ENCODE data around the gene MARCHF6.

The MARCHF6 gene

DNA sequence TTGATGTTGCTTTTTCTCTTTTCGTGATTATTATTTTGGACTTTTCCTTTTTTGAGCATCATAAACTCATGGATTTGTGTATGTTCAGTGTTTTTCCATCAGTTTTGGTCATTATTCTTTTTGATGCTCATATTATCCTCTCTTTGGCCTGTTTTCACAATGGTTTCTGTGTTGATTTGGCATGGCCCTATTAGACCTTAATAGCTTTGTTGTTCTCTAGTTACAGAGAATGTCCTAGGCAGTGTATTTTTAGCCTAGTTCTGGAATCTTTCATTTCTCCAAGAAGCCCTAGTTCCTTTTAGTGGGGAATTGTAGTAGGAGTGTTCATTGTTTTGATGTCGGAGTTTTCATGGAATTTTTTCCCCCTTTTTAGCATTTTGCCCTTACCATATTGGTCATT lies 46.9 kb downstream of the MARCHF6 start:
- TF ChIP-seq MYC (IDR thresholded peaks at IDR 0.05; ENCODE audit: low read depth, low read length) (no peak), POLR2A (IDR thresholded peaks at IDR 0.05; ENCODE audit: extremely low read depth, insufficient read length) (no peak)
- TF ChIP-seq, protein P1, sequence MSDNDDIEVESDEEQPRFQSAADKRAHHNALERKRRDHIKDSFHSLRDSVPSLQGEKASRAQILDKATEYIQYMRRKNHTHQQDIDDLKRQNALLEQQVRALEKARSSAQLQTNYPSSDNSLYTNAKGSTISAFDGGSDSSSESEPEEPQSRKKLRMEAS (IDR thresholded peaks at IDR 0.05; ENCODE audit: low read depth, low read length), result no peak
- TF ChIP-seq, protein P2, sequence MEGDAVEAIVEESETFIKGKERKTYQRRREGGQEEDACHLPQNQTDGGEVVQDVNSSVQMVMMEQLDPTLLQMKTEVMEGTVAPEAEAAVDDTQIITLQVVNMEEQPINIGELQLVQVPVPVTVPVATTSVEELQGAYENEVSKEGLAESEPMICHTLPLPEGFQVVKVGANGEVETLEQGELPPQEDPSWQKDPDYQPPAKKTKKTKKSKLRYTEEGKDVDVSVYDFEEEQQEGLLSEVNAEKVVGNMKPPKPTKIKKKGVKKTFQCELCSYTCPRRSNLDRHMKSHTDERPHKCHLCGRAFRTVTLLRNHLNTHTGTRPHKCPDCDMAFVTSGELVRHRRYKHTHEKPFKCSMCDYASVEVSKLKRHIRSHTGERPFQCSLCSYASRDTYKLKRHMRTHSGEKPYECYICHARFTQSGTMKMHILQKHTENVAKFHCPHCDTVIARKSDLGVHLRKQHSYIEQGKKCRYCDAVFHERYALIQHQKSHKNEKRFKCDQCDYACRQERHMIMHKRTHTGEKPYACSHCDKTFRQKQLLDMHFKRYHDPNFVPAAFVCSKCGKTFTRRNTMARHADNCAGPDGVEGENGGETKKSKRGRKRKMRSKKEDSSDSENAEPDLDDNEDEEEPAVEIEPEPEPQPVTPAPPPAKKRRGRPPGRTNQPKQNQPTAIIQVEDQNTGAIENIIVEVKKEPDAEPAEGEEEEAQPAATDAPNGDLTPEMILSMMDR (IDR thresholded peaks at IDR 0.05; ENCODE audit: low read depth, low read length), result no peak
- no peak for DNase-seq (ENCODE audit: low read depth)
- H3K4me3 ChIP-seq (ENCODE audit: low read depth, low read length), result no peak overlapping the region

DNA sequence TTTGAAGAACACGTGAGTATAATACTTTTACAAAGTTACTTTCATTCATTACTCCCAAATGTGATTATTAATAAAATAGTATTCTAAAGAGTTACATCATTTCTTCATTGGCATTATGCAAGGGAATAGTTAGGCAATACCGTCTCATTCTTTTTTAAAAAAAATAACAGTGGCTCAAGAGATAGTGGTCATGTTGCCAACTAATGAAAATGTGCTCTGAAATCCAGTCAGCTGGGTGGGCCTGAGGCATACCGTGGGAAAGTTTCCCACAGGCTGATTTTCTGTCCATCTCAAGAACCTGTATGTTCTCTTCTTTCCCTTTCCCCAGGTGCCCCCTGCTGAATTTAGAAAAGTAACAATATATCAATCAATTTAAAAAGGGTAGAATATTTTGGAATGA lies 47.3 kb downstream of the MARCHF6 start:
- H3K4me3 ChIP-seq (ENCODE audit: low read depth, low read length), result no peak overlapping the region
- no peak for DNase-seq (ENCODE audit: low read depth)
- TF ChIP-seq MYC (IDR thresholded peaks at IDR 0.05; ENCODE audit: low read depth, low read length), result no peak
- TF ChIP-seq, protein P2 (IDR thresholded peaks at IDR 0.05; ENCODE audit: low read depth, low read length), result no peak

DNA sequence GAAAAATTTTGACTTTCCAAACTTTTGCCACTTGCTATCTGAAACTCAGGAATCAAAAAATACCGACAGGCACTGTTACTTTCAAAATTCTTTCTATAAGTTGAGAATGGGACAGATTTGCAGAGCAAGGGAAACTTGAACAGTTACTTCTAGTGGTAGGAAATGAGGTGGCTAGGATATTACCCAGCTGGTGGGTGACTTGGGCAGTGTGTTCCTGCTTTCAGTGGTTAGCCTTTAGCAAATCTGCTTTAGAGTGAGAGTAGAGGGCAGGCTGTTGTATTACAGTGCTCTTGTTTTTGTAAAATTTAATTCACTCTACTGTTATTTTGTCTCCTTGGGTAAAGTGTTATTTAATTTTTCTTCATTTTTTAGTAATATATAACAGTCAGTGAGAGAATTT lies 48.0 kb downstream of the MARCHF6 start:
- no peak for DNase-seq (ENCODE audit: low read depth)
- no peak overlapping the region for H3K4me3 ChIP-seq (ENCODE audit: low read depth, low read length)
- TF ChIP-seq, protein P2 (IDR thresholded peaks at IDR 0.05; ENCODE audit: low read depth, low read length), result no peak
- TF ChIP-seq, protein P1 (IDR thresholded peaks at IDR 0.05; ENCODE audit: low read depth, low read length), result no peak
- TF ChIP-seq POLR2A (IDR thresholded peaks at IDR 0.05; ENCODE audit: extremely low read depth, insufficient read length), result no peak

All from NB4 (cell line).